Liver (tissue), 2 donors: ENCODE results near the gene SF3B1.

Experiments used
- CTCF ChIP-seq: fragments of 150-350 bp; IDR thresholded peaks from 2 replicates; pipeline ENCODE4 v1.5.1; 2017; ENCODE audit warnings: improper control_type of control experiment, low read depth, low read length; ENCODE audit not compliant: missing input control
- FOXA1 ChIP-seq: IDR thresholded peaks from 2 replicates; pipeline ENCODE4 v1.6.1; 2016; ENCODE audit warnings: antibody characterized with exemption
- donor health status: healthy.

GRCh38 chr2:197446844-197447243 lies 12.0 kb upstream of the SF3B1 start:
- TF ChIP-seq CTCF (no peak), FOXA1 (no peak)
